Mucosa of descending colon (tissue), 3 donors: ENCODE measurements around the gene NUMB. TPM values are rescaled to one million over a fixed set of nuclear protein-coding genes. Genes with fewer than 3 reads are reported as not detected.

ENCODE experiments used
- ATAC-seq: fragments of 200-7000 bp; cut with Tn5 transposase; one replicate; pipeline ENCODE4 v1.9.1; 2020; ENCODE audit warnings: mild to moderate bottlenecking, moderate library complexity
- DNase-seq, 3 donors: peaks; one replicate each; pipeline ENCODE4 v3.0.0-alpha.2; 2020
- H3K36me3 ChIP-seq: fragments of 200-600 bp; one replicate; pipeline ENCODE4 v1.8.0; 2021; ENCODE audit warnings: low read depth, mild to moderate bottlenecking
- H3K4me1 ChIP-seq: fragments of 200-600 bp; one replicate; pipeline ENCODE4 v1.8.0; 2021; ENCODE audit warnings: low read depth, mild to moderate bottlenecking
- H3K4me3 ChIP-seq: fragments of 200-600 bp; one replicate; pipeline ENCODE4 v1.8.0; 2021; ENCODE audit warnings: mild to moderate bottlenecking
- H3K9me3 ChIP-seq: fragments of 200-600 bp; one replicate; pipeline ENCODE4 v1.8.0; 2021; ENCODE audit warnings: mild to moderate bottlenecking
- intact Hi-C, 2 donors: fragments of 100-400 bp; cut with DNase I in 1 of 2; cut with micrococcal nuclease in 1 of 2; formaldehyde crosslinking; loops; one replicate each; pipeline versions ENCODE4 v1.11.0 to v1.11.1; 2022; cut with DNase I, micrococcal nuclease
- total RNA-seq, 3 donors: library from RNA; stranded (reverse); fragmentation: NEBNext Ultra II Directional in 2 of 3; extraction: Animal tissue kit (Norgen Biotek cat#: 25700) in 2 of 3; gene quantifications; one replicate each; pipeline versions ENCODE4 v1.2.1 to v1.2.4, GENCODE V29; 2021 to 2023
- TF ChIP-seq, protein P1 (sequence below): fragments of 200-600 bp; IDR thresholded peaks from one replicate; pipeline ENCODE4 v1.8.0; 2022; ENCODE audit warnings: antibody characterized with exemption, mild to moderate bottlenecking
- donor health status: DM: no; HTN: no; CAD: no; lungs with moderate emphysema.
- donor health status: DM: no; HTN: no; CAD: no.
- donor health status: DM: no; HTN: yes; CAD: no.

NUMB gene
- total RNA-seq, 3 donors from 2014 or later, result 98.5 to 115 (median 112) TPM

DNA sequence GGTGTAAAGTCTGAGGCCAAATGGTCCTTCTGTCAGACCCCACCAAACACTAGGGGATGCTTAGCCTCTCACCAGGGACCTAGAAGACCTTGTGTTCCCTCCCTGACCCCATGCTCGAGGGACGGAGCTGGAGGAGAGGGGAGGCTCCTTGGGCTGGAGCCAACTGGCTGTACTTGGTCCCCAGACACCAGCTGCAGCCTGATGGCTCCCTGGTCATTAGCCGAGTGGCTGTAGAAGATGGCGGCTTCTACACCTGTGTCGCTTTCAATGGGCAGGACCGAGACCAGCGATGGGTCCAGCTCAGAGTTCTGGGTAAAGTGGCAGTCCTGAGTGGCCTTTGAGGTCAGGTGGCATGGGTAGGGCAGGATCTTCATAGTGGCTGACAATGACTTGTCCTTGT lies 192.0 kb downstream of the NUMB start:
- H3K4me1 ChIP-seq, result peaks cover 3% of the 10 kb centered on the region
- peak in 1 of 3 donors; percentile 19 for DNase-seq
- TF ChIP-seq, protein P1, sequence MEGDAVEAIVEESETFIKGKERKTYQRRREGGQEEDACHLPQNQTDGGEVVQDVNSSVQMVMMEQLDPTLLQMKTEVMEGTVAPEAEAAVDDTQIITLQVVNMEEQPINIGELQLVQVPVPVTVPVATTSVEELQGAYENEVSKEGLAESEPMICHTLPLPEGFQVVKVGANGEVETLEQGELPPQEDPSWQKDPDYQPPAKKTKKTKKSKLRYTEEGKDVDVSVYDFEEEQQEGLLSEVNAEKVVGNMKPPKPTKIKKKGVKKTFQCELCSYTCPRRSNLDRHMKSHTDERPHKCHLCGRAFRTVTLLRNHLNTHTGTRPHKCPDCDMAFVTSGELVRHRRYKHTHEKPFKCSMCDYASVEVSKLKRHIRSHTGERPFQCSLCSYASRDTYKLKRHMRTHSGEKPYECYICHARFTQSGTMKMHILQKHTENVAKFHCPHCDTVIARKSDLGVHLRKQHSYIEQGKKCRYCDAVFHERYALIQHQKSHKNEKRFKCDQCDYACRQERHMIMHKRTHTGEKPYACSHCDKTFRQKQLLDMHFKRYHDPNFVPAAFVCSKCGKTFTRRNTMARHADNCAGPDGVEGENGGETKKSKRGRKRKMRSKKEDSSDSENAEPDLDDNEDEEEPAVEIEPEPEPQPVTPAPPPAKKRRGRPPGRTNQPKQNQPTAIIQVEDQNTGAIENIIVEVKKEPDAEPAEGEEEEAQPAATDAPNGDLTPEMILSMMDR, result no peak
- H3K4me3 ChIP-seq, result no peak overlapping the region
- no peak for ATAC-seq
- H3K36me3 ChIP-seq, result no peaks in the 10 kb centered on the region
- intact Hi-C loops, result no loop called here
- no peaks in the 10 kb centered on the region for H3K9me3 ChIP-seq

- no peaks in the 10 kb centered on the region for H3K9me3 ChIP-seq
- no peak for ATAC-seq
- peaks cover 3% of the 10 kb centered on the region for H3K4me1 ChIP-seq
- intact Hi-C loops, result no loop called here
- TF ChIP-seq, protein P1, result no peak
- no peak for DNase-seq
- H3K4me3 ChIP-seq, result no peak overlapping the region
- H3K36me3 ChIP-seq, result no peaks in the 10 kb centered on the region
Measured at GRCh38 chr14:73265721-73266046, 192.7 kb downstream of the NUMB start.

DNA sequence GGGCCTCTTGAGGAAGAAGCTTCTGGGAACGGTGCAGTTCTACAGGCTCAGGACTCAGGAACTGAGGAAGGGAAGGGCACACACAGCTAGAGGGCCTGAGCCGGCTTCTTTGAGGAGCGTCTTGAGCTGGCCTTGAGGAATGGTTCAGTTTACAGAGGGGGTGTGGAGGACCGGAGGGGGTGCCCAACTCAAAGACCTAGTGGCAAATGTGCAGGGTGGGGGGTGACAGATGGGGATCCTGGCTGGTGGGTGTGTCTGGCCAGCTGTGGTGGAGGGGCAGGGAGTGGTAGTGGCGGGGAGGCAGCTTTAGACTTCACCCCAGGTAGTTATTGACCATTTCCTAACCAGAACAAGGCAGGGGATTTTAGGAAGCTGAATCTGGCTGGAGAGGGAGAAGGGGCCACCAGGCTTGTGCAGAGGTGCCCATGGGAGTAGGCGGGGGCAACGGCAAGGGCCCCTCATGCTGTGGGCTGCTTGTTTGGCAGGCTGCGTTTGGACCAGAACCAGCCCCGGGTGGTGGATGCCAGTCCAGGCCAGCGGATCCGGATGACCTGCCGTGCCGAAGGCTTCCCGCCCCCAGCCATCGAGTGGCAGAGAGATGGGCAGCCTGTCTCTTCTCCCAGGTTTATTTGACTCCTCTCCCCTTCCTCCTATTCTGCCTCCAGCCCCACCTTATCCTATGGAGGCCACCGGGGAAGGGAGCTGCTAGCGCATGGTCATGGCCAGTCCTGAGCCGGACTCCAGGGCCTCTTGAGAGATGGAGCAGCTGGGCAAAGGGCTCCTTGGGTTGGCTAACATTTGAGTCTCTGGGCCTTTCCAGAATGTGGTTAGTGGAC lies 193.2 kb downstream of the NUMB start:
- no peaks in the 10 kb centered on the region for H3K36me3 ChIP-seq
- peak in 2 of 3 donors; percentile 15 to 53 for DNase-seq

DNA sequence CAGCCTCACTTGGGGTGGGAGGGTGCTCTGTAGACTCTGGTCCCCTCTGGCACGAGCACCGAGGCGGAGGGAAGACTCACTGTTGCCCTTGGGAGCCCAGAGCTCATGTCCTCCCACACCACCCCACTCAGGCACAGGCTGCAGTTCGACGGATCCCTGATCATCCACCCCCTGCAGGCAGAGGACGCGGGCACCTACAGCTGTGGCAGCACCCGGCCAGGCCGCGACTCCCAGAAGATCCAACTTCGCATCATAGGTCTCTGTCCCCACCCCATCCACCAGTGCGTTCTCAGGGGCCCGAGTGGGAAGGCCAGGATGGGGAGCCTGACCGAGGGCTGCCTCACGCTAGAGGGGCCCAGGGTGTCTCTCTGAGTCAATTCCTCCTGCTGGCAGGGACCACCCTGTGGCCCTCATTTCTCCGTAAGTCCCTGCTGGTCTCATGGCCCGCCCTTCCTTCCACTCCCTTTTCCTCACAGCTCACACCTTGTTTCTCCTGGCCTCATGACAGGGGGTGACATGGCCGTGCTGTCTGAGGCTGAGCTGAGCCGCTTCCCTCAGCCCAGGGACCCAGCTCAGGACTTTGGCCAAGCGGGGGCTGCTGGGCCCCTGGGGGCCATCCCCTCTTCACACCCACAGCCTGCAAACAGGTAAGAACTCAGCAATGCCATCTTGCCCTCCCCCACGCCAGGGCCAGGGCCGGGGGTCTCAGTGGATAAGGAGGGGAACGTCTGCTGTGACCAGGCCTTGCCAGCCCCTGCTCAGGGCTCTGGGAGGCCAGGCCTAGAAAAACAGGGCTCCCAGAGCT lies 194.1 kb downstream of the NUMB start:
- H3K4me3 ChIP-seq, result no peak overlapping the region
- intact Hi-C loops, result no loop called here
- DNase-seq, result peak in 1 of 3 donors; percentile 16
- H3K4me1 ChIP-seq, result no peaks in the 10 kb centered on the region
- H3K36me3 ChIP-seq, result no peaks in the 10 kb centered on the region
- ATAC-seq, result peak; percentile 11
- TF ChIP-seq, protein P1, result no peak
- H3K9me3 ChIP-seq, result no peaks in the 10 kb centered on the region

More for the DNA sequence above, 193.2 kb downstream of the NUMB start:
- Histone ChIP-seq H3K4me1 (peaks cover 3% of the 10 kb centered on the region), H3K9me3 (no peaks in the 10 kb centered on the region), H3K4me3 (no peak overlapping the region)
- peak; percentile 28 for ATAC-seq
- TF ChIP-seq, protein P1, result no peak
- intact Hi-C loops, result no loop called here

GRCh38 chr14:73263606-73264005 lies 194.7 kb downstream of the NUMB start:
- H3K36me3 ChIP-seq, result no peaks in the 10 kb centered on the region
- H3K4me3 ChIP-seq, result no peak overlapping the region
- H3K9me3 ChIP-seq, result no peaks in the 10 kb centered on the region
- TF ChIP-seq, protein P1, result no peak
- DNase-seq (peak in 1 of 3 donors; percentile 16), ATAC-seq (no peak)
- no peaks in the 10 kb centered on the region for H3K4me1 ChIP-seq
- intact Hi-C loops, result no loop called here
